PFSK-1 (cell line): Measurements from ENCODE around the gene IMPA2.

Experiments
- POLR2AphosphoS5 ChIP-seq: IDR thresholded peaks from 2 replicates; pipeline ENCODE4 v1.6.1; 2012; ENCODE audit warnings: low read depth, mild to moderate bottlenecking, control low read depth, low read length, moderate library complexity
- REST ChIP-seq, 2 experiments: IDR thresholded peaks; 2 replicates each; pipeline versions ENCODE4 v1.6.1 to v1.8.0; 2011 to 2012; ENCODE audit warnings: low read depth in 2 of 2, low read length in 2 of 2, control low read depth in 1 of 2, inconsistent platforms in 1 of 2, mild to moderate bottlenecking in 1 of 2, moderate library complexity in 1 of 2; ENCODE audit not compliant: insufficient read depth in 1 of 2
- SIN3A ChIP-seq: IDR thresholded peaks from 2 replicates; pipeline ENCODE4 v1.6.1; 2012; ENCODE audit warnings: mild to moderate bottlenecking, low read length, moderate library complexity, borderline replicate concordance; ENCODE audit not compliant: insufficient read depth

- TF ChIP-seq POLR2AphosphoS5 (no peak), REST (IDR thresholded peaks at IDR 0.05; ENCODE audit: insufficient read depth in 1 of 2, low read depth in 2 of 2, low read length in 2 of 2) (no peak), SIN3A (no peak)
These were observed 25.9 kb upstream of the IMPA2 start for GRCh38 chr18:11955239-11956029.
